Jurkat, Clone E6-1 (cell line): Measurements from ENCODE around the gene SLC35F1.

Experiments used
- DNase-seq: peaks from one replicate; pipeline ENCODE4 v3.0.0-alpha.2; 2011; ENCODE audit warnings: low read depth, low spot score
- H3K4me3 ChIP-seq: 2 replicates; pipeline ENCODE4 v1.5.1; 2011; ENCODE audit warnings: mild to moderate bottlenecking, low read length, control low read depth, moderate library complexity

Gene SLC35F1

GRCh38 chr6:118097576-118097975, 190.5 kb downstream of the SLC35F1 start:
- DNase-seq = no peak
- no peak overlapping the region for H3K4me3 ChIP-seq

GRCh38 chr6:118100717-118101116, 193.7 kb downstream of the SLC35F1 start:
- DNase-seq = no peak
- no peak overlapping the region for H3K4me3 ChIP-seq

- no peak overlapping the region for H3K4me3 ChIP-seq
- no peak for DNase-seq
These were observed 194.2 kb downstream of the SLC35F1 start for GRCh38 chr6:118101220-118101619.

- DNase-seq = no peak
- no peak overlapping the region for H3K4me3 ChIP-seq
These were observed 194.8 kb downstream of the SLC35F1 start for GRCh38 chr6:118101831-118102345.

GRCh38 chr6:118102401-118102800, 195.3 kb downstream of the SLC35F1 start:
- no peak overlapping the region for H3K4me3 ChIP-seq

GRCh38 chr6:118103381-118104146, 196.5 kb downstream of the SLC35F1 start:
- DNase-seq = no peak

More at GRCh38 chr6:118102401-118102800, 195.3 kb downstream of the SLC35F1 start:
- DNase-seq = no peak

GRCh38 chr6:118122161-118122725, 215.2 kb downstream of the SLC35F1 start:
- DNase-seq = no peak
- no peak overlapping the region for H3K4me3 ChIP-seq

More at GRCh38 chr6:118103381-118104146, 196.5 kb downstream of the SLC35F1 start:
- H3K4me3 ChIP-seq = no peak overlapping the region

- H3K4me3 ChIP-seq = no peak overlapping the region
- DNase-seq = no peak
These were observed 215.7 kb downstream of the SLC35F1 start for GRCh38 chr6:118122801-118123200.

- no peak overlapping the region for H3K4me3 ChIP-seq
- DNase-seq = no peak
These were observed 216.5 kb downstream of the SLC35F1 start for GRCh38 chr6:118123503-118124037.

- no peak for DNase-seq
- H3K4me3 ChIP-seq = no peak overlapping the region
These were observed 217.8 kb downstream of the SLC35F1 start for GRCh38 chr6:118124851-118125250.

GRCh38 chr6:118128755-118129154, 221.7 kb downstream of the SLC35F1 start:
- no peak overlapping the region for H3K4me3 ChIP-seq
- DNase-seq = no peak

GRCh38 chr6:118134206-118134605, 227.1 kb downstream of the SLC35F1 start:
- no peak overlapping the region for H3K4me3 ChIP-seq
- DNase-seq = no peak

GRCh38 chr6:118134736-118135135, 227.7 kb downstream of the SLC35F1 start:
- no peak overlapping the region for H3K4me3 ChIP-seq
- DNase-seq = no peak

- DNase-seq = no peak
- no peak overlapping the region for H3K4me3 ChIP-seq
These were observed 228.3 kb downstream of the SLC35F1 start for GRCh38 chr6:118135371-118135770.

- H3K4me3 ChIP-seq = no peak overlapping the region
- DNase-seq = no peak
These were observed 234.1 kb downstream of the SLC35F1 start for GRCh38 chr6:118141211-118141610.

GRCh38 chr6:118146584-118146983, 239.5 kb downstream of the SLC35F1 start:
- DNase-seq = no peak
- H3K4me3 ChIP-seq = no peak overlapping the region

- DNase-seq = no peak
- no peak overlapping the region for H3K4me3 ChIP-seq
These were observed 240.4 kb downstream of the SLC35F1 start for GRCh38 chr6:118147511-118147910.

GRCh38 chr6:118148561-118148960, 241.5 kb downstream of the SLC35F1 start:
- no peak for DNase-seq
- no peak overlapping the region for H3K4me3 ChIP-seq

- no peak overlapping the region for H3K4me3 ChIP-seq
- DNase-seq = no peak
These were observed 245.5 kb downstream of the SLC35F1 start for GRCh38 chr6:118152524-118152923.

- no peak for DNase-seq
- H3K4me3 ChIP-seq = no peak overlapping the region
These were observed 254.3 kb downstream of the SLC35F1 start for GRCh38 chr6:118161343-118161742.
